GM23338 (cell line): ENCODE measurements around the gene MCFD2.

Source experiments
- CTCF ChIP-seq, 2 experiments: fragments of 200-600 bp in 1 of 2; sonication (generic) in 1 of 2; conservative IDR thresholded peaks; 2 replicates each; pipeline versions ENCODE4 v1.5.1 to v1.6.1; 2016 to 2017; ENCODE audit warnings: antibody characterized with exemption in 2 of 2, low read depth in 2 of 2, mild to moderate bottlenecking in 2 of 2, moderate library complexity in 1 of 2
- EZH2 ChIP-seq: fragments of 200-600 bp; sonication (generic); IDR thresholded peaks from one replicate; pipeline ENCODE4 v1.8.0; 2017; ENCODE audit warnings: antibody characterized with exemption, mild to moderate bottlenecking, low read depth; ENCODE audit not compliant: unreplicated experiment
- EZH2phosphoT487 ChIP-seq: fragments of 200-600 bp; sonication (generic); IDR thresholded peaks from one replicate; pipeline ENCODE4 v1.8.1; 2018; ENCODE audit warnings: antibody characterized with exemption; ENCODE audit not compliant: unreplicated experiment
- POLR2AphosphoS5 ChIP-seq: IDR thresholded peaks from 2 replicates; pipeline ENCODE4 v1.6.1; 2016; ENCODE audit warnings: antibody characterized with exemption, low read depth
- REST ChIP-seq: IDR thresholded peaks from one replicate; pipeline ENCODE4 v1.6.1; 2018; ENCODE audit warnings: antibody characterized with exemption; ENCODE audit not compliant: unreplicated experiment
- ZNF331 ChIP-seq: fragments of 250-450 bp; sonication (Bioruptor Pico); IDR thresholded peaks from 2 replicates; pipeline ENCODE4 v1.5.0; 2020; ENCODE audit warnings: low read depth, mild to moderate bottlenecking, moderate library complexity
- ZNF462 ChIP-seq: fragments of 250-450 bp; sonication (Bioruptor Pico); IDR thresholded peaks from 2 replicates; pipeline ENCODE4 v1.5.0; 2020; ENCODE audit warnings: mild to moderate bottlenecking, moderate library complexity

- TF ChIP-seq EZH2 (no peak), EZH2phosphoT487 (no peak), ZNF462 (no peak), CTCF (conservative IDR thresholded peaks at IDR 0.05; ENCODE audit: low read depth in 2 of 2) (no peak), POLR2AphosphoS5 (no peak), REST (no peak), ZNF331 (CRISPR knock-in tag) (no peak)
Measured at GRCh38 chr2:46929612-46930011, 14.0 kb upstream of the MCFD2 start.
